HEK293T (cell line): Measurements from ENCODE around the gene FAM89A.
"Not testable (repeated sequence)": the region's sequence is repeated elsewhere in the genome, so short reads cannot be mapped to it uniquely, and the experiment has no call there.

ENCODE experiments used
- CTCF ChIA-PET: fragments of 350-600 bp; formaldehyde crosslinking; extraction: SDS; loops from one replicate; lab custom pipeline; 2021; ENCODE audit warnings: antibody characterized with exemption, inconsistent platforms; lab: Yijun Ruan, JAX
- POLR2A ChIA-PET: fragments of 350-600 bp; formaldehyde crosslinking; extraction: SDS; loops from one replicate; lab custom pipeline; 2020; ENCODE audit warnings: antibody characterized with exemption, inconsistent platforms; lab: Yijun Ruan, JAX
- DNase-seq: peaks from one replicate; pipeline ENCODE4 v3.0.0; 2012; ENCODE audit warnings: mixed read lengths; ENCODE audit errors: extremely low spot score
- ARNT ChIP-seq: fragments of 450-650 bp; IDR thresholded peaks from 2 replicates; pipeline ENCODE4 v1.6.1; 2017; ENCODE audit warnings: mild to moderate bottlenecking
- BHLHE40 ChIP-seq: fragments of 450-650 bp; IDR thresholded peaks from 2 replicates; pipeline ENCODE4 v1.6.1; 2016; ENCODE audit warnings: mild to moderate bottlenecking, moderate library complexity, borderline replicate concordance
- CTBP1 ChIP-seq: fragments of 450-650 bp; IDR thresholded peaks from 2 replicates; pipeline ENCODE4 v1.6.1; 2016; ENCODE audit warnings: borderline replicate concordance
- ELF4 ChIP-seq: fragments of 450-650 bp; IDR thresholded peaks from 2 replicates; pipeline ENCODE4 v1.6.1; 2017; ENCODE audit warnings: antibody characterized with exemption
- FOXA1 ChIP-seq: fragments of 450-650 bp; IDR thresholded peaks from 2 replicates; pipeline ENCODE4 v1.6.1; 2016; ENCODE audit warnings: mild to moderate bottlenecking
- FOXK2 ChIP-seq: fragments of 450-650 bp; IDR thresholded peaks from 2 replicates; pipeline ENCODE4 v1.6.1; 2016; ENCODE audit warnings: mild to moderate bottlenecking
- FOXM1 ChIP-seq: fragments of 450-650 bp; IDR thresholded peaks from 2 replicates; pipeline ENCODE4 v1.6.1; 2017; ENCODE audit warnings: mild to moderate bottlenecking, borderline replicate concordance
- HDGF ChIP-seq: fragments of 450-650 bp; IDR thresholded peaks from 2 replicates; pipeline ENCODE4 v1.6.1; 2017; ENCODE audit warnings: antibody characterized with exemption, borderline replicate concordance
- L3MBTL2 ChIP-seq: fragments of 450-650 bp; conservative IDR thresholded peaks from 2 replicates; pipeline ENCODE4 v1.6.1; 2016; ENCODE audit warnings: mild to moderate bottlenecking
- LEF1 ChIP-seq: fragments of 450-650 bp; IDR thresholded peaks from 2 replicates; pipeline ENCODE4 v1.6.1; 2017; ENCODE audit warnings: mild to moderate bottlenecking, borderline replicate concordance
- NFRKB ChIP-seq: fragments of 450-650 bp; IDR thresholded peaks from 2 replicates; pipeline ENCODE4 v1.6.1; 2016; ENCODE audit warnings: mild to moderate bottlenecking, moderate library complexity
- SP1 ChIP-seq: fragments of 450-650 bp; IDR thresholded peaks from 2 replicates; pipeline ENCODE4 v1.6.1; 2017
- SUZ12 ChIP-seq: fragments of 450-650 bp; IDR thresholded peaks from 2 replicates; pipeline ENCODE4 v1.6.1; 2016; ENCODE audit warnings: mild to moderate bottlenecking
- TARDBP ChIP-seq: fragments of 450-650 bp; IDR thresholded peaks from 2 replicates; pipeline ENCODE4 v1.6.1; 2016
- ZNF384 ChIP-seq: fragments of 450-650 bp; IDR thresholded peaks from 2 replicates; pipeline ENCODE4 v1.6.1; 2016
- TF ChIP-seq, protein P1 (sequence below): fragments of 450-650 bp; IDR thresholded peaks from 2 replicates; pipeline ENCODE4 v1.6.1; 2016

FAM89A gene

DNA sequence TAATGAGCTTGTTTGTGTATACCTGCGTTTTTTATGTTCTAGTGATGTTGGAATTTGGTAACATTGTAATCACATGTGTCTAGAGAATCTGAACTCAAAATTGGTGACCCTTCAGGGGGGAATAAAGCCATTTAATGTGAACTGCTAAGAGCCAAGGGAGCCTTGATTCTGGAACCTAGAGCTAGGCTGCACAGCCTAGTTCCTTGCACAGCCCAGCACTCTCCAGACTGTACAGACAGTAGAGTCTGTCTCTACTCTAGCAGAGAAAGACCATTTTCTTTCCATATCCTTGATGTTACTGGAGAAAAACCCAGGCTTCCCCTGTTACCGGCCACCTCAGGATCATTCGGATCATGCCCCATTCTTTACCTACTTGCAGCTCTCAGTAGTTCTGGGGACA is 52.6 kb downstream of the FAM89A start:
- DNase-seq: no peak
- ChIA-PET POLR2A (no interaction called here), CTCF (no interaction called here)
- TF ChIP-seq ZNF384 (no peak), BHLHE40 (no peak), ARNT (no peak), SUZ12 (no peak), NFRKB (no peak), FOXA1 (no peak), CTBP1 (no peak), FOXK2 (no peak), LEF1 (no peak), FOXM1 (no peak), L3MBTL2 (no peak), ELF4 (no peak), SP1 (no peak), TARDBP (no peak), HDGF (no peak)
- TF ChIP-seq, protein P1, sequence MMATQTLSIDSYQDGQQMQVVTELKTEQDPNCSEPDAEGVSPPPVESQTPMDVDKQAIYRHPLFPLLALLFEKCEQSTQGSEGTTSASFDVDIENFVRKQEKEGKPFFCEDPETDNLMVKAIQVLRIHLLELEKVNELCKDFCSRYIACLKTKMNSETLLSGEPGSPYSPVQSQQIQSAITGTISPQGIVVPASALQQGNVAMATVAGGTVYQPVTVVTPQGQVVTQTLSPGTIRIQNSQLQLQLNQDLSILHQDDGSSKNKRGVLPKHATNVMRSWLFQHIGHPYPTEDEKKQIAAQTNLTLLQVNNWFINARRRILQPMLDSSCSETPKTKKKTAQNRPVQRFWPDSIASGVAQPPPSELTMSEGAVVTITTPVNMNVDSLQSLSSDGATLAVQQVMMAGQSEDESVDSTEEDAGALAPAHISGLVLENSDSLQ: no peak

DNA sequence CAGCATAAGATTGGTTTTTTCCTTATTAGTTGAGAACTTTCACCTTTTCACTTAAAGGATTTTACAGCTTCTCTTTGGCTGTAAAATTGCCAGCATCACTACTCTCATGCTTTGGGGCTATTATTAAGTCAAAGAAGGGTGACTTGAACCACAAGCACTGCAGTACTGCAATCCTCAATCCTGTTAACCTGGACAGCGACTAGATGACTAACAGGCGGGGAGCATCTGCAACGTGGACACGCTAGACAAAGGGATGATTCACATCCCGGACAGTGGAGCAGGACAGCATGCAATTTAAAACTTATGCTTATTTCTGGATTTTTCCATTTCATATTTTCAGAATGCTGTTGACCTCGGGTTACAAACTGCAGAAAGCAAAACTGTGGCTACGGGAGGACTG is 53.1 kb downstream of the FAM89A start:
- TF ChIP-seq NFRKB: no peak
- no peak for TF ChIP-seq ELF4
- TF ChIP-seq ZNF384: no peak
- no peak for DNase-seq
- CTCF ChIA-PET: no interaction called here
- POLR2A ChIA-PET: no interaction called here

DNA sequence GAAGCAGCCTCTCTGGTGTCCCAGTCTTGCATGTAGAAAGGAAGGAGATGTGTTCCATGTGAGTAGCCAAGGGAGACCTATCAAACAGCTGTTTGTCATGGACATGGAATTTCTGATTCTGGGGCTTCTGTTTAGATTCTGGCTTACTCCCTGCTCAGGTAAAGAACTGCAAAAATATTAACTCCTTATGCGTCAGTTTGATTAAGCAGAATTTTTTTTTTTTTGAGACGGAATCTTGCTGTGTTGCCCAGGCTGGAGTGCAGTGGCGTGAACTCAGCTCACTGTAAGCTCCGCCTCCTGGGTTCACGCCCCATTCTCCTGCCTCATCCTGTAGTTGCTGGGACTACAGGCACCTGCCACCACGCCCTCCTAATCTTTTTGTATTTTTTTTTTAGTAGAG is 54.3 kb downstream of the FAM89A start:
- ChIA-PET POLR2A (no interaction called here), CTCF (interaction anchor here (0.5 to 0.7 kb wide), 2 partner anchors 36 to 236 kb away, joined by 5 to 9 read pairs; no protein-coding TSS in a partner anchor)
- TF ChIP-seq LEF1: no peak
- TF ChIP-seq BHLHE40: no peak
- TF ChIP-seq FOXK2: no peak
- TF ChIP-seq SUZ12: no peak
- TF ChIP-seq ELF4: no peak
- TF ChIP-seq SP1: no peak
- no peak for TF ChIP-seq FOXM1
- no peak for TF ChIP-seq FOXA1
- no peak for TF ChIP-seq L3MBTL2
- TF ChIP-seq CTBP1: no peak
- TF ChIP-seq, protein P1: no peak
- TF ChIP-seq ZNF384: no peak
- TF ChIP-seq NFRKB: no peak
- no peak for TF ChIP-seq TARDBP
- no peak for TF ChIP-seq HDGF
- no peak for TF ChIP-seq ARNT
- DNase-seq: no peak

DNA sequence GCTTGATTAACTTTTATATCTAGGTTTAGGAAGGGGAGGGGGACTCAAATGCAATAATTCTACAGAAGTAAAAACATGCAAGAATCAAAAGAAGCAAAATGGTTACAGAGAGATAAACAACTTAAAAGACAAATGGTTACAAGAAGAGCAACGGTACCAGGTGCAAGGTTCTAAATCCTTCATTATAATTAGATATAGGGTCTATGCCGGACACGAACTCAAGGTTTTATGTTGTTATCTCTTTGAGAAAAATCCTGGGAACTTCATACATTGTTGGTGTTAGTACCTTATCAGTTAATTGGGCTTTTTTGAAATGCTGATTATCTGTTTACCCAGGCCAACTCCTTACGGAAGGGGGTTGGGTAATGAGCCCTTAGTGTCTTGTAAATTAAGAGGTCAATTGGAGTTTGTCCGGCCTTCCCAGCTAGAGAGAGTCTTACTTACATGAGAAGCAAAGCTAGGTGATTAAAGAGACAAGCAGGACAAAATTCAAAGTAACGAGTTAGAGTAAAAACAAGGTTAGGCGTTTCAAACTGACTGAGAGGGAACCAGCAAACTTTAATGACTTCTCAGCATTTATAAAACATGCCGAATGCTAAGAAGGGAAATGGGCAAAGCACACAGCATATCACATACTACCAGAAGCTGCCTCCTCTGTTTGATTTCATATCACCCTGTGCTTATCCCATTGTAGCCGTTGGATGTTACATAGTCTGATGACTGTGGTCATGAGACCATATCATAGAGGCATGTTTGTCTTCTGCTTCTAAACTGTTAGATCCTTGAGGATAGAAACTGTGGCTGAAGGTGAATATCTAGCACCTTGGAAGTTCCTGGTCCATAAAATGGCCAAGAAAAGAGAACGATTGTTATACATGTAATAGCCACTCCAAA is 55.2 kb downstream of the FAM89A start:
- CTCF ChIA-PET: interaction anchor here (0.5 to 0.7 kb wide), 2 partner anchors 37 to 237 kb away, joined by 5 to 9 read pairs; no protein-coding TSS in a partner anchor
- POLR2A ChIA-PET, DNase-seq: not testable (repeated sequence)

DNA sequence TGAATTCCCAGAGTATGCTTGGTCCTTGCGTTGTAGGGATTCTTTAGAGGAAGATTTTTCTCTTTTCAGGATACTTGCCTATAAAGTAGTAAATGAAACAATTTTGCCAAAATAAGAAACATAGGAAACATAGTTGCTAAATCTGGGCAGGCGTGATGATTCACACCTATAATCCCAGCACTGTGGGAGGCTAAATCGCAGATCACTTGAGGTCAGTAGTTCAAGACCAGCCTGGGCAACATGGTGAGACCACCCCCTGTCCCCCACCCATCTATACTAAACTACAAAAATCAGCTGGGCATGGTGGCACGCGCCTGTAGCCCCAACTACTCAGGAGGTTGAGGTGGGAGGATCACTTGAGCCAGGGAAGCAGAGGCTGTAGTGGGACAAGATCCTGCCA is 56.2 kb downstream of the FAM89A start:
- ChIA-PET POLR2A (no interaction called here), CTCF (no interaction called here)
- TF ChIP-seq BHLHE40: no peak
- no peak for TF ChIP-seq FOXM1
- TF ChIP-seq FOXA1: no peak
- TF ChIP-seq L3MBTL2: no peak
- TF ChIP-seq ZNF384: no peak
- TF ChIP-seq, protein P1: no peak
- TF ChIP-seq HDGF: no peak
- no peak for TF ChIP-seq FOXK2
- no peak for TF ChIP-seq SUZ12
- no peak for TF ChIP-seq SP1
- no peak for DNase-seq

DNA sequence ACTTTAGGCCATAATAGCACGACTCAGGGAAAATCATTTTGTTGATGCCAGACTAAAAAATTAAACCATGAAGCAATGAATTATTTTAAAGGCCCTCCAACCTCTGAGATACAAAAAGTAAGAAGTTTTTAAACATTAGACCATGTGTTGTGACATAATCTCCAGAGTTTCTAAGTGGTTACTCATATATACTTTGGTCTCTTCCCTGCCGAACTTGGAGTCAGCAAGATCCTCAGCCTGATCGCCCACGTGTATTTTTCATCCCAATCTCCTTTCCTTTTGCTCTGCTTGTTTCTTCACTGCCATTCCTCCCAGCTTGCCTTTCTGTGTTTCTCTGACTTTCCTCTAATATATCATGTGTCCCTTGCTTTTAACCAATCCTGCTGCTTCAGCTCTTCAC is 57.4 kb downstream of the FAM89A start:
- ChIA-PET CTCF (interaction anchor here (0.7 to 1.5 kb wide), 3 partner anchors 10 to 151 kb away, joined by 3 to 5 read pairs (median 4); no protein-coding TSS in a partner anchor), POLR2A (no interaction called here)
- no peak for DNase-seq
- TF ChIP-seq SP1 (no peak), LEF1 (no peak)

DNA sequence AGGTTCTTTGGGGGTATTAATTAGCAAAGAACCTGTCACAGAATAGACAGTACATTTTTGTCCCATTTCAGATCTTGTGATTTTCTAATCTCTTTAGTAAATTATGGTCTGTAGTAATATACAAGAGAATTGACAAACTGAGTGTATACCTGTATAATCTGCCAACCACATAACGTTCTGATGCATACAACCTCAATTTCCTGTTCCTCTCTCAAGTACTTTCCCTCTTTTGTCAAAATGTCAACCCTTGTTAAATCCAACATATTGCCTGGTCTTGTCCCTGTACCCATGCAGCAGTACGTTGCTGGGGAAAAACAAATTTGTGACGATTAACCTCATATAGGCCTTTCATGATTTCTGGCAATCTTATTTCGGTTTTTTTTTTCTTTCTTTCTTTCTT is 60.1 kb downstream of the FAM89A start:
- POLR2A ChIA-PET: interaction anchor here (0.8 kb wide), 1 partner anchor 55 kb away, joined by 3 read pairs; no protein-coding TSS in a partner anchor
- DNase-seq: no peak
- TF ChIP-seq ZNF384 (no peak), FOXK2 (no peak), NFRKB (no peak), ELF4 (no peak), BHLHE40 (no peak)
- CTCF ChIA-PET: no interaction called here
